ENCODE results near the gene EVI5.
"Not testable (repeated sequence)": the region's sequence is repeated elsewhere in the genome, so short reads cannot be mapped to it uniquely, and the experiment has no call there.

The EVI5 gene

GRCh38 chr1:92589361-92589760 lies 195.5 kb downstream of the EVI5 start:
- H3K36me3 ChIP-seq (ENCODE audit: control insufficient read depth in 1 of 2, insufficient read depth in 2 of 2, low read length in 2 of 2); H3K9me3 ChIP-seq (ENCODE audit: control insufficient read depth in 1 of 2, low read length in 2 of 2); H3K9ac ChIP-seq (ENCODE audit: low read depth in 1 of 2, low read length in 2 of 2); H3K27me3 ChIP-seq (ENCODE audit: control insufficient read depth in 1 of 2, insufficient read depth in 2 of 2, low read length in 2 of 2); H3K27ac ChIP-seq (ENCODE audit: low read depth, low read length); H3K4me1 ChIP-seq (ENCODE audit: control insufficient read depth in 1 of 2, insufficient read depth in 2 of 2, low read length in 2 of 2); H3K4me3 ChIP-seq (ENCODE audit: low read depth in 1 of 2, low read length in 2 of 2): not testable (repeated sequence)

GRCh38 chr1:92587445-92587844 lies 197.5 kb downstream of the EVI5 start:
- Histone ChIP-seq H3K9ac (ENCODE audit: low read depth in 1 of 2, low read length in 2 of 2) (no peak overlapping the region), H3K4me3 (ENCODE audit: low read depth in 1 of 2, low read length in 2 of 2) (no peak overlapping the region), H3K4me1 (ENCODE audit: control insufficient read depth in 1 of 2, insufficient read depth in 2 of 2, low read length in 2 of 2) (no peaks in the 10 kb centered on the region), H3K36me3 (ENCODE audit: control insufficient read depth in 1 of 2, insufficient read depth in 2 of 2, low read length in 2 of 2) (no peaks in the 10 kb centered on the region), H3K27ac (ENCODE audit: low read depth, low read length) (no peak overlapping the region), H3K27me3 (ENCODE audit: control insufficient read depth in 1 of 2, insufficient read depth in 2 of 2, low read length in 2 of 2) (no peaks in the 10 kb centered on the region), H3K9me3 (ENCODE audit: control insufficient read depth in 1 of 2, low read length in 2 of 2) (no peaks in the 10 kb centered on the region)

GRCh38 chr1:92585831-92586230 lies 199.1 kb downstream of the EVI5 start:
- H3K4me3 ChIP-seq (ENCODE audit: low read depth in 1 of 2, low read length in 2 of 2) = no peak overlapping the region
- no peaks in the 10 kb centered on the region for H3K27me3 ChIP-seq (ENCODE audit: control insufficient read depth in 1 of 2, insufficient read depth in 2 of 2, low read length in 2 of 2)
- H3K9ac ChIP-seq (ENCODE audit: low read depth in 1 of 2, low read length in 2 of 2) = no peak overlapping the region
- H3K36me3 ChIP-seq (ENCODE audit: control insufficient read depth in 1 of 2, insufficient read depth in 2 of 2, low read length in 2 of 2) = peaks cover 0 to 3% of the 10 kb centered on the region in 2 donors
- H3K9me3 ChIP-seq (ENCODE audit: control insufficient read depth in 1 of 2, low read length in 2 of 2) = no peaks in the 10 kb centered on the region
- H3K4me1 ChIP-seq (ENCODE audit: control insufficient read depth in 1 of 2, insufficient read depth in 2 of 2, low read length in 2 of 2) = no peaks in the 10 kb centered on the region
- H3K27ac ChIP-seq (ENCODE audit: low read depth, low read length) = no peak overlapping the region

- H3K36me3 ChIP-seq (ENCODE audit: control insufficient read depth in 1 of 2, insufficient read depth in 2 of 2, low read length in 2 of 2); H3K4me3 ChIP-seq (ENCODE audit: low read depth in 1 of 2, low read length in 2 of 2); H3K27ac ChIP-seq (ENCODE audit: low read depth, low read length); H3K27me3 ChIP-seq (ENCODE audit: control insufficient read depth in 1 of 2, insufficient read depth in 2 of 2, low read length in 2 of 2); H3K9me3 ChIP-seq (ENCODE audit: control insufficient read depth in 1 of 2, low read length in 2 of 2); H3K9ac ChIP-seq (ENCODE audit: low read depth in 1 of 2, low read length in 2 of 2); H3K4me1 ChIP-seq (ENCODE audit: control insufficient read depth in 1 of 2, insufficient read depth in 2 of 2, low read length in 2 of 2): not testable (repeated sequence)
Measured at GRCh38 chr1:92584810-92585209, 200.1 kb downstream of the EVI5 start.

- Histone ChIP-seq H3K4me1 (ENCODE audit: control insufficient read depth in 1 of 2, insufficient read depth in 2 of 2, low read length in 2 of 2) (no peaks in the 10 kb centered on the region), H3K9ac (ENCODE audit: low read depth in 1 of 2, low read length in 2 of 2) (no peak overlapping the region), H3K27ac (ENCODE audit: low read depth, low read length) (no peak overlapping the region), H3K36me3 (ENCODE audit: control insufficient read depth in 1 of 2, insufficient read depth in 2 of 2, low read length in 2 of 2) (peaks cover 0 to 3% of the 10 kb centered on the region in 2 donors), H3K4me3 (ENCODE audit: low read depth in 1 of 2, low read length in 2 of 2) (no peak overlapping the region), H3K9me3 (ENCODE audit: control insufficient read depth in 1 of 2, low read length in 2 of 2) (no peaks in the 10 kb centered on the region), H3K27me3 (ENCODE audit: control insufficient read depth in 1 of 2, insufficient read depth in 2 of 2, low read length in 2 of 2) (no peaks in the 10 kb centered on the region)
Measured at GRCh38 chr1:92583821-92584760, 200.8 kb downstream of the EVI5 start.

GRCh38 chr1:92577261-92577895 lies 207.5 kb downstream of the EVI5 start:
- no peak overlapping the region for H3K27ac ChIP-seq (ENCODE audit: low read depth, low read length)

GRCh38 chr1:92575123-92575522 lies 209.8 kb downstream of the EVI5 start:
- Histone ChIP-seq H3K27me3 (ENCODE audit: control insufficient read depth in 1 of 2, insufficient read depth in 2 of 2, low read length in 2 of 2) (no peaks in the 10 kb centered on the region), H3K4me1 (ENCODE audit: control insufficient read depth in 1 of 2, insufficient read depth in 2 of 2, low read length in 2 of 2) (no peaks in the 10 kb centered on the region), H3K9ac (ENCODE audit: low read depth in 1 of 2, low read length in 2 of 2) (no peak overlapping the region), H3K36me3 (ENCODE audit: control insufficient read depth in 1 of 2, insufficient read depth in 2 of 2, low read length in 2 of 2) (peaks cover 0 to 2% of the 10 kb centered on the region in 2 donors), H3K27ac (ENCODE audit: low read depth, low read length) (no peak overlapping the region), H3K4me3 (ENCODE audit: low read depth in 1 of 2, low read length in 2 of 2) (no peak overlapping the region), H3K9me3 (ENCODE audit: control insufficient read depth in 1 of 2, low read length in 2 of 2) (no peaks in the 10 kb centered on the region)

More at GRCh38 chr1:92577261-92577895, 207.5 kb downstream of the EVI5 start:
- H3K9me3 ChIP-seq (ENCODE audit: control insufficient read depth in 1 of 2, low read length in 2 of 2) = no peaks in the 10 kb centered on the region
- no peak overlapping the region for H3K9ac ChIP-seq (ENCODE audit: low read depth in 1 of 2, low read length in 2 of 2)
- no peak overlapping the region for H3K4me3 ChIP-seq (ENCODE audit: low read depth in 1 of 2, low read length in 2 of 2)
- H3K36me3 ChIP-seq (ENCODE audit: control insufficient read depth in 1 of 2, insufficient read depth in 2 of 2, low read length in 2 of 2) = peaks cover 0 to 3% of the 10 kb centered on the region in 2 donors
- H3K27me3 ChIP-seq (ENCODE audit: control insufficient read depth in 1 of 2, insufficient read depth in 2 of 2, low read length in 2 of 2) = no peaks in the 10 kb centered on the region
- no peaks in the 10 kb centered on the region for H3K4me1 ChIP-seq (ENCODE audit: control insufficient read depth in 1 of 2, insufficient read depth in 2 of 2, low read length in 2 of 2)

GRCh38 chr1:92572520-92572919 lies 212.4 kb downstream of the EVI5 start:
- no peak overlapping the region for H3K4me3 ChIP-seq (ENCODE audit: low read depth in 1 of 2, low read length in 2 of 2)
- H3K9ac ChIP-seq (ENCODE audit: low read depth in 1 of 2, low read length in 2 of 2) = no peak overlapping the region
- H3K4me1 ChIP-seq (ENCODE audit: control insufficient read depth in 1 of 2, insufficient read depth in 2 of 2, low read length in 2 of 2) = no peaks in the 10 kb centered on the region
- H3K36me3 ChIP-seq (ENCODE audit: control insufficient read depth in 1 of 2, insufficient read depth in 2 of 2, low read length in 2 of 2) = peaks cover 0 to 3% of the 10 kb centered on the region in 2 donors
- H3K27me3 ChIP-seq (ENCODE audit: control insufficient read depth in 1 of 2, insufficient read depth in 2 of 2, low read length in 2 of 2) = no peaks in the 10 kb centered on the region
- no peak overlapping the region for H3K27ac ChIP-seq (ENCODE audit: low read depth, low read length)
- H3K9me3 ChIP-seq (ENCODE audit: control insufficient read depth in 1 of 2, low read length in 2 of 2) = no peaks in the 10 kb centered on the region

- H3K9me3 ChIP-seq (ENCODE audit: control insufficient read depth in 1 of 2, low read length in 2 of 2) = no peaks in the 10 kb centered on the region
- peaks cover 0 to 3% of the 10 kb centered on the region in 2 donors for H3K36me3 ChIP-seq (ENCODE audit: control insufficient read depth in 1 of 2, insufficient read depth in 2 of 2, low read length in 2 of 2)
- no peak overlapping the region for H3K9ac ChIP-seq (ENCODE audit: low read depth in 1 of 2, low read length in 2 of 2)
- no peak overlapping the region for H3K4me3 ChIP-seq (ENCODE audit: low read depth in 1 of 2, low read length in 2 of 2)
- H3K27ac ChIP-seq (ENCODE audit: low read depth, low read length) = no peak overlapping the region
- H3K27me3 ChIP-seq (ENCODE audit: control insufficient read depth in 1 of 2, insufficient read depth in 2 of 2, low read length in 2 of 2) = no peaks in the 10 kb centered on the region
- no peaks in the 10 kb centered on the region for H3K4me1 ChIP-seq (ENCODE audit: control insufficient read depth in 1 of 2, insufficient read depth in 2 of 2, low read length in 2 of 2)
Measured at GRCh38 chr1:92571578-92571977, 213.3 kb downstream of the EVI5 start.

GRCh38 chr1:92567211-92567868 lies 217.6 kb downstream of the EVI5 start:
- Histone ChIP-seq H3K27ac (ENCODE audit: low read depth, low read length) (no peak overlapping the region), H3K9me3 (ENCODE audit: control insufficient read depth in 1 of 2, low read length in 2 of 2) (no peaks in the 10 kb centered on the region), H3K27me3 (ENCODE audit: control insufficient read depth in 1 of 2, insufficient read depth in 2 of 2, low read length in 2 of 2) (no peaks in the 10 kb centered on the region), H3K4me3 (ENCODE audit: low read depth in 1 of 2, low read length in 2 of 2) (no peak overlapping the region), H3K9ac (ENCODE audit: low read depth in 1 of 2, low read length in 2 of 2) (no peak overlapping the region), H3K36me3 (ENCODE audit: control insufficient read depth in 1 of 2, insufficient read depth in 2 of 2, low read length in 2 of 2) (peaks cover 0 to 3% of the 10 kb centered on the region in 2 donors), H3K4me1 (ENCODE audit: control insufficient read depth in 1 of 2, insufficient read depth in 2 of 2, low read length in 2 of 2) (no peaks in the 10 kb centered on the region)
